Colonic mucosa (tissue), 4 donors: ENCODE measurements around the gene MBLAC1. TPM values are rescaled to one million over a fixed set of nuclear protein-coding genes. Genes with fewer than 3 reads are reported as not detected.

Source experiments
- DNase-seq: peaks from one replicate; pipeline ENCODE4 v3.0.0-alpha.2; 2020
- H3K27ac ChIP-seq: fragments of 200-600 bp; one replicate; pipeline ENCODE4 v1.8.0; 2021
- H3K27me3 ChIP-seq: fragments of 200-600 bp; one replicate; pipeline ENCODE4 v1.8.0; 2021
- H3K36me3 ChIP-seq: fragments of 200-600 bp; one replicate; pipeline ENCODE4 v1.8.0; 2021
- H3K4me1 ChIP-seq: fragments of 200-600 bp; one replicate; pipeline ENCODE4 v1.8.0; 2021; ENCODE audit warnings: mild to moderate bottlenecking
- H3K4me3 ChIP-seq: fragments of 200-600 bp; one replicate; pipeline ENCODE4 v1.8.0; 2021
- H3K9ac ChIP-seq, 2 donors: one replicate each; pipeline ENCODE4 v1.7.0; 2013; ENCODE audit warnings: control low read depth in 2 of 2, low read depth in 2 of 2, low read length in 2 of 2
- H3K9me3 ChIP-seq: fragments of 200-600 bp; one replicate; pipeline ENCODE4 v1.8.0; 2021
- CTCF ChIP-seq: fragments of 200-600 bp; IDR thresholded peaks from one replicate; pipeline ENCODE4 v1.8.0; 2022; ENCODE audit warnings: antibody characterized with exemption, mild to moderate bottlenecking
- intact Hi-C: fragments of 100-400 bp; cut with DNase I; formaldehyde crosslinking; loops from one replicate; pipeline ENCODE4 v1.14.1; 2022
- total RNA-seq, 2 donors: library from RNA; stranded (reverse); fragmentation: NEBNext Ultra II Directional in 1 of 2; extraction: Animal tissue kit (Norgen Biotek cat#: 25700) in 1 of 2; gene quantifications; one replicate each; pipeline ENCODE4 v1.2.1, GENCODE V29; 2021
- donor health status: healthy.
- donor health status: DM: no; HTN: no; CAD: no.
- donor health status: DM: no; HTN: no; CAD: no.

Gene MBLAC1
- total RNA-seq, 2 donors from 2014 or later, result 1.9 to 4.1 TPM

DNA sequence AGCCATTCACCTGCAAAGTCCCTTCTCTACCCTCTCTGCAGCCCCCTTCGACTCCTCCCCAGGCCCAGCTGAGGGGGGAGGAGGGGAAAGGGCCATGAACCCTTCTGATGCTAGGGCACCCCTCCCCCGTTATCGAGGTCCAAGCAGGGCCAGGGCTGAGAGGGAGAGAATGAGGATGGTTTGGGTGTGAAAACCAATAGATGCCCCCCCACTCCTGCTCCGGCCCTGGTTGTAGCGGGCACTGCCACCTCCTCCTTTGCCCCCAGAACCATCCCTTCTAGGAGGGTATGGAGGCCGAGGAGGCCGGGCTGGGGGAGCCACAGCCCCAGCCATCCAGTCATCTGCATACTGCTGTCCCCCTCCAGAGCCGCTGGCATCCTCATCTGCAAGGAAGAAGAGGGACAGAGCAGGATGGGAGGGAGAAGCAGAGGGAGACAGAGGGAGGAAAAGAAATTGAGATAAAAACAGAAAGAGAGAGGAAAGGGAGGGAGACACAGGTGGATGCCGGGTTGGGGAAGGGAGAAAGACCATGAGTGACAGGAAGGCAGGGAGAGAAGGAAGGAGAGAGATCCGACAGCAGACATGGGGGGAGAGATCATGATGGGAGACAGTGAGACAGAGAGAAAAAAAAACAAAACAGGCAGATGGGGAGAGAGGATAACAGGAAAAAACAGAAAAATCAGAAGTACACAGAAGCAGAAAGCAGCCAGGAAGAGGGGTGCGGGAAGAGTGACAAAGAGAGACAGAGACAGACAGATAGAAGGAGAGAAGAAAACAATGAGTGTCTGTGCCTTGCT lies 43.5 kb downstream of the MBLAC1 start:
- Histone ChIP-seq H3K36me3 (no peaks in the 10 kb centered on the region), H3K9ac (peak overlapping the region in 1 of 2 donors; percentile 19), H3K4me3 (no peak overlapping the region), H3K9me3 (no peaks in the 10 kb centered on the region), H3K4me1 (no peaks in the 10 kb centered on the region), H3K27ac (no peak overlapping the region), H3K27me3 (peaks cover 11% of the 10 kb centered on the region)
- no peak for TF ChIP-seq CTCF
- intact Hi-C loops, result no loop called here
- DNase-seq, result no peak

GRCh38 chr7:100171087-100171681 lies 44.4 kb downstream of the MBLAC1 start:
- DNase-seq, result no peak
- Histone ChIP-seq H3K4me1 (no peaks in the 10 kb centered on the region), H3K4me3 (peak overlapping the region; percentile 44), H3K9me3 (no peaks in the 10 kb centered on the region), H3K36me3 (no peaks in the 10 kb centered on the region), H3K27ac (no peak overlapping the region), H3K27me3 (peaks cover 11% of the 10 kb centered on the region), H3K9ac (peak overlapping the region in 1 of 2 donors; percentile 63)
- no peak for TF ChIP-seq CTCF
- intact Hi-C loops, result no loop called here

GRCh38 chr7:100171840-100172239 lies 45.1 kb downstream of the MBLAC1 start:
- H3K4me1 ChIP-seq, result no peaks in the 10 kb centered on the region
- no peak overlapping the region for H3K9ac ChIP-seq

DNA sequence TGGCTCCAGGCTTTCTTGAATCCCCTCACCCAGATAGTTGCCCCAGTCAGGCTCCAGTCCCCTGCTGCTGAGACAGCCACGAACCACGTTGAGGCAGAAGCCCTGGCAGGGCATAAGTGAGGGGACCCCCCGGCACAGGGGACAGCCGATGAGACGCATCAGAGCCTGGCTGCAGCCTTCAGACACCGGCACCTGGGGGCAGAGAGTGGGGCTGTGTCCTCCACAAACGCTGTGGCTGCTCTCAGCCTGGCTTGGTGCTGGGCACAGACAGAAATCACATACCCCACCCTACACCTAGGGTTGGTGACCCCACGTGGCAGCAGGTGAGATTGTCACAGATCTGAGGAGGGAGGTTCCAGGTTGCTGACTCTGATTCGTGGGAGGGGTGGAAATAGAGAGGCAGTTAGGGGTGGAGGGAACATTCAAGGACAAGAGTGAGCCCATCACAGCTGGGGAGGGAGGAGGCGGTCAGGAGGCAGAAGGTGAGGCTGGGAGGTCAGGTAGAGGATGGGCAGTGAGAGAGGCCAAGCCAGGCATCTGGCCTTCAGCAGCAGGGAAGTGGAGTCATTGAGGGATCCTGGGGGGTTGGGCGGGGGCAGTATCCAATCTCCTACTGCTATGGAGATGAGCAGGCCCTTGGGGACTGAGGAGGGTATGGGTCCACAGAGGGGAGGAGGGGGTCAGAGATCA lies 47.2 kb downstream of the MBLAC1 start:
- intact Hi-C loops, result no loop called here
- no peaks in the 10 kb centered on the region for H3K9me3 ChIP-seq
- DNase-seq, result no peak
- H3K4me3 ChIP-seq, result no peak overlapping the region
- H3K9ac ChIP-seq, result no peak overlapping the region
- H3K4me1 ChIP-seq, result no peaks in the 10 kb centered on the region
- TF ChIP-seq CTCF, result no peak
- no peaks in the 10 kb centered on the region for H3K36me3 ChIP-seq
- H3K27ac ChIP-seq, result no peak overlapping the region
- peaks cover 11% of the 10 kb centered on the region for H3K27me3 ChIP-seq

More at GRCh38 chr7:100171840-100172239, 45.1 kb downstream of the MBLAC1 start:
- no peak for TF ChIP-seq CTCF
- peaks cover 11% of the 10 kb centered on the region for H3K27me3 ChIP-seq
- intact Hi-C loops, result no loop called here
- no peak overlapping the region for H3K27ac ChIP-seq
- H3K4me3 ChIP-seq, result peak overlapping the region; percentile 44
- no peaks in the 10 kb centered on the region for H3K36me3 ChIP-seq
- no peaks in the 10 kb centered on the region for H3K9me3 ChIP-seq
- no peak for DNase-seq

- intact Hi-C loops, result no loop called here
- no peak for DNase-seq
- H3K27ac ChIP-seq, result no peak overlapping the region
- no peak for TF ChIP-seq CTCF
- H3K4me3 ChIP-seq, result no peak overlapping the region
- no peaks in the 10 kb centered on the region for H3K36me3 ChIP-seq
- no peaks in the 10 kb centered on the region for H3K4me1 ChIP-seq
- no peak overlapping the region for H3K9ac ChIP-seq
- peaks cover 11% of the 10 kb centered on the region for H3K27me3 ChIP-seq
- H3K9me3 ChIP-seq, result no peaks in the 10 kb centered on the region
Measured at GRCh38 chr7:100174582-100174981, 47.8 kb downstream of the MBLAC1 start.
